Uterus (tissue), 4 donors: ENCODE data around the gene NAV3. TPM values are rescaled to one million over a fixed set of nuclear protein-coding genes. Genes with fewer than 3 reads are reported as not detected.

Experiments
- DNase-seq, 2 donors: peaks; one replicate each; pipeline ENCODE4 v3.0.0-alpha.2; 2019 to 2020
- H3K27ac ChIP-seq, 2 donors: fragments of 200-600 bp; sonication (generic); 1 replicate in 1 of 2; 2 replicates in 1 of 2; pipeline ENCODE4 v1.5.1; 2016 to 2018
- H3K27me3 ChIP-seq, 2 donors: fragments of 200-600 bp; sonication (generic); one replicate each; pipeline ENCODE4 v1.5.1; 2018 to 2019; ENCODE audit warnings: control low read depth in 1 of 2
- H3K36me3 ChIP-seq, 2 donors: fragments of 200-600 bp; sonication (generic); one replicate each; pipeline ENCODE4 v1.5.1; 2019; ENCODE audit warnings: control low read depth in 1 of 2
- H3K4me1 ChIP-seq, 2 donors: fragments of 200-600 bp; sonication (generic); one replicate each; pipeline ENCODE4 v1.5.1; 2018 to 2019; ENCODE audit warnings: control low read depth in 1 of 2
- H3K4me3 ChIP-seq, 2 donors: fragments of 200-600 bp; sonication (generic); 1 replicate in 1 of 2; 2 replicates in 1 of 2; pipeline ENCODE4 v1.5.1; 2018 to 2019; ENCODE audit warnings: mild to moderate bottlenecking in 1 of 2
- H3K9me3 ChIP-seq, 2 donors: fragments of 200-600 bp; sonication (generic); one replicate each; pipeline ENCODE4 v1.5.1; 2019; ENCODE audit warnings: control low read depth in 1 of 2
- POLR2A ChIP-seq, 2 donors: fragments of 450-650 bp; IDR thresholded peaks; one replicate each; pipeline ENCODE4 v1.6.1; 2016; ENCODE audit warnings: antibody characterized with exemption in 2 of 2, mild to moderate bottlenecking in 1 of 2, moderate library complexity in 1 of 2
- intact Hi-C: fragments of 100-400 bp; cut with DNase I; formaldehyde crosslinking; loops from one replicate; pipeline ENCODE4 v1.15.1; 2023; ENCODE audit warnings: low total_unique reads
- total RNA-seq, 4 donors: library from RNA; depleted of rRNA in 3 of 4; stranded (reverse); fragments of >200 nt in 3 of 4; gene quantifications; one replicate each; pipeline versions ENCODE4 v1.1.0 to v1.2.4, GENCODE V29; 2014 to 2023
- TF ChIP-seq, protein P1 (sequence below), 4 experiments: fragments of 200-600 bp in 2 of 4; fragments of 450-650 bp in 2 of 4; sonication (generic) in 2 of 4; IDR thresholded peaks; one replicate each; pipeline ENCODE4 v1.5.1; 2016 to 2019; ENCODE audit warnings: antibody characterized with exemption in 4 of 4, mild to moderate bottlenecking in 2 of 4, moderate library complexity in 1 of 4
- donor health status: DM: yes; HTN: yes; CAD: no.

The NAV3 gene
- total RNA-seq, 4 donors from 2014 or later, result 7.2 to 33.9 (median 13.0) TPM

DNA sequence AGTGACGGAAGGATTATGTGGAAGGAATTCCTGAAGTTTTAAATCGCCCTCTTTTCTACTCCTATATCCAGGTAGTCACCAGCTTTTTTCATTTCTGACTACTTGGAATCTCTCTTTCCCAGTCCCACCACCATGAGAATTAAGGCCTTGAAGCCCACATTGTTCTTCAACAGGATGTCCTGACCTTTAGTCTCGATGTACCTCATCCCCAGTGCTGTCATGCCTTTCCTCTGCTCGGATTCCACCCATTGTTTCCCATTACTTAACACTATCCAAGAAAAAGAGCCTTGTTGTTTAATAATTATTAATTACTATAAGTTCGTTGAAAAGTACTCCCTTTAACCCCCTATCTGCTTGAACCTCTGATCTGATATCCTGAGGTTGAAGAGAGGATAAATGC, 44.0 kb upstream of the NAV3 start:
- Histone ChIP-seq H3K4me1 (no peaks in the 10 kb centered on the region), H3K36me3 (no peaks in the 10 kb centered on the region), H3K4me3 (no peak overlapping the region), H3K27me3 (no peaks in the 10 kb centered on the region), H3K9me3 (no peaks in the 10 kb centered on the region), H3K27ac (no peak overlapping the region)
- DNase-seq, result no peak
- no peak for TF ChIP-seq POLR2A (IDR thresholded peaks at IDR 0.05)
- TF ChIP-seq, protein P1, sequence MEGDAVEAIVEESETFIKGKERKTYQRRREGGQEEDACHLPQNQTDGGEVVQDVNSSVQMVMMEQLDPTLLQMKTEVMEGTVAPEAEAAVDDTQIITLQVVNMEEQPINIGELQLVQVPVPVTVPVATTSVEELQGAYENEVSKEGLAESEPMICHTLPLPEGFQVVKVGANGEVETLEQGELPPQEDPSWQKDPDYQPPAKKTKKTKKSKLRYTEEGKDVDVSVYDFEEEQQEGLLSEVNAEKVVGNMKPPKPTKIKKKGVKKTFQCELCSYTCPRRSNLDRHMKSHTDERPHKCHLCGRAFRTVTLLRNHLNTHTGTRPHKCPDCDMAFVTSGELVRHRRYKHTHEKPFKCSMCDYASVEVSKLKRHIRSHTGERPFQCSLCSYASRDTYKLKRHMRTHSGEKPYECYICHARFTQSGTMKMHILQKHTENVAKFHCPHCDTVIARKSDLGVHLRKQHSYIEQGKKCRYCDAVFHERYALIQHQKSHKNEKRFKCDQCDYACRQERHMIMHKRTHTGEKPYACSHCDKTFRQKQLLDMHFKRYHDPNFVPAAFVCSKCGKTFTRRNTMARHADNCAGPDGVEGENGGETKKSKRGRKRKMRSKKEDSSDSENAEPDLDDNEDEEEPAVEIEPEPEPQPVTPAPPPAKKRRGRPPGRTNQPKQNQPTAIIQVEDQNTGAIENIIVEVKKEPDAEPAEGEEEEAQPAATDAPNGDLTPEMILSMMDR (IDR thresholded peaks at IDR 0.05), result no peak
- intact Hi-C loops, result no loop called here

DNA sequence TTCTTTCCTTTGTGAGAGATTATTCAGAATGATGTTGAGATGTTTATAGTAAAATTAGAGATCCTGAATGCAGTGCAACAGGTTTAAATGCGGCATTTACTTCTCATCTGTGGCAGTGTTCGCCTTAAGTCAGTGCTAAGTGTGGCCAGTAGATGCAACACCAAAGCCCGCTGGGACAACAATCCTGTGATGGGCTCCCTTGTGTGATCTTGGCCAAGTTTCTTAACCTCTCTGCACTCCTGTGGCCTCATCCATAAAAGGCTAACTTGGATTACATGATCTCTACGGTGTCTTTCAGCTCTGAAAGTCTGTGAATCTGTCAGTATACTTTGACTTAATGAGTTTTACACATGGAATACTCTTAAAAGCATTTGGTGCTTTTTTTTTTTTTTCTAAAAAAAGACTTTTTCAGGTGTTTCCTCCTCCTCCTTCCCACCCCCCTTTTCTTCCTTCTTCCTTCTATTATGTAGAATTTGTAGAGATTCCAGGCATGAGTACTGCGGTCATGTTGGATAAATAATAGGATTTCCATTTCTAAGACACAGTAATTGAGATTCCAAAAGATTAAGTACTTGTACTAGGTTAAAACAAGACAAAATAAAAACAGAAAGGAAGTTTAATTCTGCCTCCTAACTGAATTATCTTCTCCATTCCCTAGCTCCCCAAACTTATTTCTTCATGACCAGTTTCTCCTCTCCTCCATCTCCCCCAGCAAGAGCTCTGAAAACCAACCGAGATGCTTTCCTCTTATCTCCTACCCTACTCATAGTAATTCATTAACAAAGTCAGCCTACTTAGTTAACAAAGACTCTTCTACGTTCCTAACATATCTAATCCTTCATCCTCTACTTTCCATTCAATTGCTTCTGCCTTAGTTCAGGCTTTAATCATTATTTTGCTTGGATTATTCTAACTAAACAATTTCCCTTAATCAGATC, 42.2 kb upstream of the NAV3 start:
- Histone ChIP-seq H3K27ac (no peak overlapping the region), H3K4me3 (no peak overlapping the region)

DNA sequence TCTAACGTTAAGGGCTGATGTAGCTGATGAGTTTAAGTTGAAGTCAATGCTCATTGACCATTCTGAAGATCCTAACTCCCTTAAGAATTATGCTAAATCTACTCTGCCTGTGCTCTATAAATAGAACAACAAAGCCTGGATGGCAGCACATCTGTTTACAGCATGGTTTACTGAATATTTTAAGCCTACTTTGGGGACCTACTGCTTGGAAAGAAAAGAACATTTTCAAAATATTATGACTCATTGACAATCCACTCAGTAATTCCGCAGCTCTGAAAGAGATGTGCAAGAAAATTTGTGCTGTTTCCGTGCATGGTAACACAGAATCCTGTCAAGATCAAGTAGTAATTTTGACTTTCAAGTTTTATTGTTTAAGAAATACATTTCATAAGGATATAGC, 35.0 kb upstream of the NAV3 start:
- intact Hi-C loops, result no loop called here
- Histone ChIP-seq H3K36me3 (no peaks in the 10 kb centered on the region), H3K27ac (no peak overlapping the region), H3K4me3 (no peak overlapping the region), H3K9me3 (no peaks in the 10 kb centered on the region), H3K27me3 (no peaks in the 10 kb centered on the region), H3K4me1 (no peaks in the 10 kb centered on the region)
- TF ChIP-seq, protein P1 (IDR thresholded peaks at IDR 0.05), result no peak
- TF ChIP-seq POLR2A (IDR thresholded peaks at IDR 0.05), result no peak
- no peak for DNase-seq

More for the DNA sequence above, 42.2 kb upstream of the NAV3 start:
- TF ChIP-seq, protein P1 (IDR thresholded peaks at IDR 0.05), result no peak
- TF ChIP-seq POLR2A (IDR thresholded peaks at IDR 0.05), result no peak
- DNase-seq, result no peak
- no peaks in the 10 kb centered on the region for H3K9me3 ChIP-seq
- H3K27me3 ChIP-seq, result no peaks in the 10 kb centered on the region
- no peaks in the 10 kb centered on the region for H3K4me1 ChIP-seq
- no peaks in the 10 kb centered on the region for H3K36me3 ChIP-seq
- intact Hi-C loops, result no loop called here

DNA sequence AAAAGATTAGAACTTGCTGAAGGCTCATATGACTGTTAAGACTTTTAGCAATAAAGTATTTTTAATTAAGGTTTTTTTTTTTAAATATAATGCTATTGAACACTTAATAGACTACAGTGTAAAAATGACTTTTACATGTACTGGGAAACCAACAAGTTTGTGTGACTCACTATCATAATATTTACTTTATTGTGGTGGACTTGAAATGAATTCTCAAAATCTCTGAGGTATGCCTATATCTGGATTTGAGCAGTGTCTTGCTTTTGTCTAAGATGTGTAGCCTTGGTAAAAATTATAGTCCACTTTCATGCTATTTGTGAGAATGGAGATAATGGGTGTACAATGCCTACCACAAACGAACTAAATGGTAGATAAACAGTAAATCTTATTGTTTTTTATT, 33.9 kb upstream of the NAV3 start:
- H3K4me3 ChIP-seq, result no peak overlapping the region
- DNase-seq, result no peak
- H3K9me3 ChIP-seq, result no peaks in the 10 kb centered on the region
- intact Hi-C loops, result no loop called here
- H3K36me3 ChIP-seq, result no peaks in the 10 kb centered on the region
- TF ChIP-seq, protein P1 (IDR thresholded peaks at IDR 0.05), result no peak
- no peak for TF ChIP-seq POLR2A (IDR thresholded peaks at IDR 0.05)
- no peak overlapping the region for H3K27ac ChIP-seq
- no peaks in the 10 kb centered on the region for H3K4me1 ChIP-seq
- H3K27me3 ChIP-seq, result no peaks in the 10 kb centered on the region

DNA sequence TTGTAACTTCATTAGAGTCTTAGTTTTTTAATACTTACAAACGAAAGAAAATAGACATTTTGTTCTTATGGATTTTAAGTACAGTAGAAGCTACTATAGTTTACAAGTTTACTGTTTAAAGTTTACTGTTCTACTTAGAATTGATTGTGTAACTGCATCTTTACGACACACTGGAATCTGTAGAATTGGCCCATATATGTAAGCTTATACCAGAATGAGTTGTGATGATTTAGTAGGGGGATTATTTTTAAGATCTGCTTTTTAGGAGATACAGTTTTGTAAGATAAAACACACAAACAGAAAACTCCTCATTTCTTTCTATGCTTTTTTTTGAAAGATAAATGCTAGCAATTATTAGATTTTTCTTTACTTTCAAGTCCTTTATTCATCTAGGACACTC, 30.2 kb upstream of the NAV3 start:
- TF ChIP-seq, protein P1 (IDR thresholded peaks at IDR 0.05), result no peak
- no peak for TF ChIP-seq POLR2A (IDR thresholded peaks at IDR 0.05)
- no peak for DNase-seq
- no peaks in the 10 kb centered on the region for H3K27me3 ChIP-seq
- no peaks in the 10 kb centered on the region for H3K4me1 ChIP-seq
- no peak overlapping the region for H3K4me3 ChIP-seq
- H3K9me3 ChIP-seq, result no peaks in the 10 kb centered on the region
- H3K36me3 ChIP-seq, result no peaks in the 10 kb centered on the region
- intact Hi-C loops, result no loop called here
- H3K27ac ChIP-seq, result no peak overlapping the region
